ENCODE data around the gene MARCKSL1. TPM values are rescaled to one million over a fixed set of nuclear protein-coding genes. Genes with fewer than 3 reads are reported as not detected.

MARCKSL1 gene
- total and polyA plus RNA-seq, 4 donors, result 28.4 to 78.4 (median 39.5) TPM

DNA sequence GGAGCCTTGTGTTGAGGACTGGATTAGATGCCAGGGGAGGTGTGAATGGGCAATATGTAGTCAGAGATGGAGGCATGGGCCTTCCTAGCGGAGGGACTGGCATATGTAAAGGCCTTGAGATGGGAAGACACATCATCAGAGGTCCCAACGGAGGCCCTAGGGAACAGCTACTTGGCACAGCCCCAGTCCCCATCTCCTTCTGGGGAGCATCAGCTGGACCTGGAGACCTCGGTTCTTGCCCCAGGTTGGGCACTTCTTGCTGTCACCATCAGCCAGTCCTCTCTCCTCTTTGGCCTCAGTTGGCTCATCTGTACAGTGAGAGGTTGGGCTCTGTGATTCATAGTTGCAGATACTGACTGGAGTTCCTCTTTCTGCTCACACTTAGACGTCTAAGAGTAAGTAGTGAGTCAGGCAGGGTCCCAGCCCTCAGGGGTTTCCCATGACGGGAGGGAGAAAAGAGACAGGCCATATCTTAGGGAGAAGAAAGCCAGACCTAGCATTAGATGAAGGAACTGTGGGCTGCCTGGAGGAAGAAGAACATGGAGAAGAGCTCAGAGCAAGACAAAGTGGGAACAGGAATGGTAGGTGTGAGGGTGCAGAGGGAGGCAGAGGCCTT lies 3.4 kb upstream of the MARCKSL1 start:
- Histone ChIP-seq H3K27ac (ENCODE audit: low read depth in 1 of 2, low read length in 1 of 2) (no peak overlapping the region), H3K9me3 (ENCODE audit: control insufficient read depth in 4 of 4, insufficient read depth in 3 of 4, low read length in 3 of 4) (no peaks in the 10 kb centered on the region), H3K4me1 (ENCODE audit: control insufficient read depth in 5 of 5, insufficient read depth in 5 of 5, low read length in 5 of 5) (peaks cover 0 to 22% (median 13%) of the 10 kb centered on the region in 5 donors), H3K9ac (ENCODE audit: insufficient read depth in 1 of 2, low read length in 2 of 2) (no peak overlapping the region), H3K4me3 (no peak overlapping the region), H3K27me3 (ENCODE audit: control insufficient read depth in 3 of 3, insufficient read depth in 3 of 3, low read length in 2 of 3) (no peaks in the 10 kb centered on the region), H3K36me3 (ENCODE audit: control insufficient read depth in 4 of 4, insufficient read depth in 4 of 4, low read length in 4 of 4) (peaks cover 0 to 5% (median 0%) of the 10 kb centered on the region in 4 donors)
- 66 to 76% methylated on average over 5 of the region's 5 CpGs for WGBS, 2 donors
- ATAC-seq (ENCODE audit: insufficient read depth, low FRiP score), result no peak
- DNase-seq, result no peak
- TF ChIP-seq, protein P1, sequence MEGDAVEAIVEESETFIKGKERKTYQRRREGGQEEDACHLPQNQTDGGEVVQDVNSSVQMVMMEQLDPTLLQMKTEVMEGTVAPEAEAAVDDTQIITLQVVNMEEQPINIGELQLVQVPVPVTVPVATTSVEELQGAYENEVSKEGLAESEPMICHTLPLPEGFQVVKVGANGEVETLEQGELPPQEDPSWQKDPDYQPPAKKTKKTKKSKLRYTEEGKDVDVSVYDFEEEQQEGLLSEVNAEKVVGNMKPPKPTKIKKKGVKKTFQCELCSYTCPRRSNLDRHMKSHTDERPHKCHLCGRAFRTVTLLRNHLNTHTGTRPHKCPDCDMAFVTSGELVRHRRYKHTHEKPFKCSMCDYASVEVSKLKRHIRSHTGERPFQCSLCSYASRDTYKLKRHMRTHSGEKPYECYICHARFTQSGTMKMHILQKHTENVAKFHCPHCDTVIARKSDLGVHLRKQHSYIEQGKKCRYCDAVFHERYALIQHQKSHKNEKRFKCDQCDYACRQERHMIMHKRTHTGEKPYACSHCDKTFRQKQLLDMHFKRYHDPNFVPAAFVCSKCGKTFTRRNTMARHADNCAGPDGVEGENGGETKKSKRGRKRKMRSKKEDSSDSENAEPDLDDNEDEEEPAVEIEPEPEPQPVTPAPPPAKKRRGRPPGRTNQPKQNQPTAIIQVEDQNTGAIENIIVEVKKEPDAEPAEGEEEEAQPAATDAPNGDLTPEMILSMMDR (IDR thresholded peaks at IDR 0.05; ENCODE audit: control extremely low read depth, extremely low read depth), result no peak

DNA sequence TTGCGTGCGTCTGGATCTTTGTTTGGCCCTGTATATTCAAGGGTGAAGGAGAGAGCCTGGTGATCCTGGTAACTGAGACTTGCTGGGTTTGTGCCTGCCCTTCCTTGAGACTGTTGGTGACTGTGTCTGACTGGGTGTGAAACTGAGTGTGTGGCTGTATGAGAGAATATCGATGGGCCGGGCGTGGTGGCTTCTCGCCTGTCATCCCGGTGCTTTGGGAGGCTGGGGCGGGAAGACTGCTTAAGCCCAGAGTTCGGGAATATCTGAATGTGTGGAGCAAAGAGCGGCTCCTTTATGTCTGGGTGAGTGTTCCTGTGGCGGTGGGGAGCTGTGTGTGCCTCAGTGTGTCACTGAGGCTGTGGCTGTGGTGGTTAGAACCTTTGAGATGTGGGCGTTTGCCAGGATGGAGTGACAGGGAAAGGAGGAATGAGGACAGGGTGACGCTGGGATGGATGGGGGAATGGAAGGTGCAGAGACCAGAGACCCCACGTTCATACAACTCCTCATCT lies 2.7 kb upstream of the MARCKSL1 start:
- peak overlapping the region in 1 of 2 donors; percentile 15 for H3K27ac ChIP-seq (ENCODE audit: low read depth in 1 of 2, low read length in 1 of 2)
- no peaks in the 10 kb centered on the region for H3K27me3 ChIP-seq (ENCODE audit: control insufficient read depth in 3 of 3, insufficient read depth in 3 of 3, low read length in 2 of 3)
- H3K9ac ChIP-seq (ENCODE audit: insufficient read depth in 1 of 2, low read length in 2 of 2), result no peak overlapping the region
- DNase-seq, result no peak
- ATAC-seq (ENCODE audit: insufficient read depth, low FRiP score), result no peak
- no peak overlapping the region for H3K4me3 ChIP-seq
- peaks cover 0 to 10% (median 0%) of the 10 kb centered on the region in 4 donors for H3K36me3 ChIP-seq (ENCODE audit: control insufficient read depth in 4 of 4, insufficient read depth in 4 of 4, low read length in 4 of 4)
- TF ChIP-seq, protein P1 (IDR thresholded peaks at IDR 0.05; ENCODE audit: control extremely low read depth, extremely low read depth), result no peak
- no peaks in the 10 kb centered on the region for H3K9me3 ChIP-seq (ENCODE audit: control insufficient read depth in 4 of 4, insufficient read depth in 3 of 4, low read length in 3 of 4)
- peaks cover 0 to 28% (median 20%) of the 10 kb centered on the region in 5 donors for H3K4me1 ChIP-seq (ENCODE audit: control insufficient read depth in 5 of 5, insufficient read depth in 5 of 5, low read length in 5 of 5)
- WGBS, 2 donors, result 80 to 90% methylated on average over 14 of the region's 14 CpGs

DNA sequence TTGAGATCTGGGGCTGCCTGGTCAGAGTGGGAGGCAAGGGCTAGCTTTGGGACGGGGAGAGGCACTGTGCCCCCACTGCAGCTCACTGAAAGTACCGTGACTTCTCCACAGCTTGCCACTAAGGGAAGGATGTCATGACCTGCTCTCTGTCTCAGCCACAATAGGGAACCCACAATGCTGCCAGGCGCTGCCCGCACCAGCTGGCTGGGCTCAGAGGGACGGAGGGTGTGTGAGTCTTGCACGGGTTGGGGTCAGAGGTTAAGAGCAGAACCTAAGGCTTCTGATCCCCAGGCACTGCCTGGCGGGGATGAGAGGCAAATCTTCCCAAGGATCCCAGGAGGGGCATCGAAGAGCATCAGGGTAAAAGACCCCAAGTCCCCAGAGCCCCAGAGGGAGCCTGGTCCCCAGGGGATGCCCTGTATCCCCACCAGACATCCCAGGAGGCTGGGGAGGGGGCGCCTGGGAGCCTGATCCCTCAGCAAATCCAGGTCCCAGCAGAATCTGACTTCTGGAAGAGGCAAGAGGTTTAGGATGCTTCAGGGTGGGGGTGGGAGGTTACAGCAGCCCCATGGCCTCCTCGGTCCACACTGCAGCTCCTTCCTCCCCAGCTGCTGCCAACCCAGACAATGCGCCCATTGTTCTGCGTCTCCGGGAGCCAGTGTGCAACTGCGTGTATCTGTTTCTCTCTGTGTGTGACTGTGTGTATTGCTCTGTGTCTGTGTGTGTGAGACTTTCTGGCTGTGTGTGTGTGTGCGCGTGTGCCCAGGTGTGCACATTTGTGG lies 2.0 kb upstream of the MARCKSL1 start:
- DNase-seq, result peak; percentile 25 to 58 (median 55)
- Histone ChIP-seq H3K9me3 (ENCODE audit: control insufficient read depth in 4 of 4, insufficient read depth in 3 of 4, low read length in 3 of 4) (no peaks in the 10 kb centered on the region), H3K27ac (ENCODE audit: low read depth in 1 of 2, low read length in 1 of 2) (peak overlapping the region in 1 of 2 donors; percentile 15), H3K9ac (ENCODE audit: insufficient read depth in 1 of 2, low read length in 2 of 2) (no peak overlapping the region), H3K27me3 (ENCODE audit: control insufficient read depth in 3 of 3, insufficient read depth in 3 of 3, low read length in 2 of 3) (no peaks in the 10 kb centered on the region), H3K36me3 (ENCODE audit: control insufficient read depth in 4 of 4, insufficient read depth in 4 of 4, low read length in 4 of 4) (peaks cover 0 to 13% (median 4%) of the 10 kb centered on the region in 4 donors), H3K4me3 (no peak overlapping the region), H3K4me1 (ENCODE audit: control insufficient read depth in 5 of 5, insufficient read depth in 5 of 5, low read length in 5 of 5) (peaks cover 0 to 30% (median 22%) of the 10 kb centered on the region in 5 donors)
- ATAC-seq (ENCODE audit: insufficient read depth, low FRiP score), result no peak
- 54 to 56% methylated on average over 16 of the region's 16 CpGs for WGBS, 2 donors
- TF ChIP-seq, protein P1 (IDR thresholded peaks at IDR 0.05; ENCODE audit: control extremely low read depth, extremely low read depth), result no peak

Data from lung (tissue), 12 donors.